Central memory CD8-positive, alpha-beta T cell (primary cell): ENCODE results near the gene ZC3H18.

Experiments used
- ATAC-seq: fragments of 150-1000 bp; cut with Tn5 transposase; replicated peaks from 2 replicates; pipeline ENCODE4 v1.10.0; 2022; ENCODE audit warnings: mild to moderate bottlenecking, moderate FRiP score, moderate number of reproducible peaks; ENCODE audit not compliant: poor library complexity, severe bottlenecking; ENCODE audit errors: extremely low read depth
- DNase-seq, 2 donors: peaks; one replicate each; pipeline ENCODE4 v3.0.0; 2021; ENCODE audit warnings: low spot score in 2 of 2
- H3K27ac Mint-ChIP-seq: one replicate; pipeline ENCODE4 v1.8.0; 2022; ENCODE audit warnings: low read depth, mild to moderate bottlenecking, moderate library complexity, mixed read lengths
- H3K27me3 Mint-ChIP-seq: one replicate; pipeline ENCODE4 v1.8.0; 2022; ENCODE audit warnings: mixed read lengths
- H3K36me3 Mint-ChIP-seq: one replicate; pipeline ENCODE4 v1.8.0; 2022; ENCODE audit warnings: mild to moderate bottlenecking, moderate library complexity, mixed read lengths; ENCODE audit not compliant: insufficient read depth
- H3K4me1 Mint-ChIP-seq: one replicate; pipeline ENCODE4 v1.8.0; 2022; ENCODE audit warnings: mixed read lengths
- H3K4me3 Mint-ChIP-seq: one replicate; pipeline ENCODE4 v1.8.0; 2022; ENCODE audit warnings: mild to moderate bottlenecking, moderate library complexity, mixed read lengths
- H3K9me3 Mint-ChIP-seq: one replicate; pipeline ENCODE4 v1.8.0; 2022; ENCODE audit warnings: mixed read lengths

The ZC3H18 gene

GRCh38 chr16:88619859-88620815, 49.9 kb downstream of the ZC3H18 start:
- Mint-ChIP-seq H3K4me1 (peaks cover 45% of the 10 kb centered on the region), H3K27me3 (no peaks in the 10 kb centered on the region), H3K27ac (peak overlapping the region; percentile 97), H3K9me3 (no peaks in the 10 kb centered on the region), H3K36me3 (peaks cover 41% of the 10 kb centered on the region), H3K4me3 (peak overlapping the region; percentile 70)
- peak; percentile 90 for ATAC-seq
- peak; percentile 59 to 89 for DNase-seq

- H3K36me3 Mint-ChIP-seq, result peaks cover 50% of the 10 kb centered on the region
- no peaks in the 10 kb centered on the region for H3K9me3 Mint-ChIP-seq
- DNase-seq (no peak), ATAC-seq (no peak)
- peaks cover 39% of the 10 kb centered on the region for H3K4me1 Mint-ChIP-seq
- H3K27me3 Mint-ChIP-seq, result no peaks in the 10 kb centered on the region
- no peak overlapping the region for H3K4me3 Mint-ChIP-seq
- H3K27ac Mint-ChIP-seq, result peak overlapping the region; percentile 97
These were observed 51.9 kb downstream of the ZC3H18 start for GRCh38 chr16:88622125-88622524.

DNA sequence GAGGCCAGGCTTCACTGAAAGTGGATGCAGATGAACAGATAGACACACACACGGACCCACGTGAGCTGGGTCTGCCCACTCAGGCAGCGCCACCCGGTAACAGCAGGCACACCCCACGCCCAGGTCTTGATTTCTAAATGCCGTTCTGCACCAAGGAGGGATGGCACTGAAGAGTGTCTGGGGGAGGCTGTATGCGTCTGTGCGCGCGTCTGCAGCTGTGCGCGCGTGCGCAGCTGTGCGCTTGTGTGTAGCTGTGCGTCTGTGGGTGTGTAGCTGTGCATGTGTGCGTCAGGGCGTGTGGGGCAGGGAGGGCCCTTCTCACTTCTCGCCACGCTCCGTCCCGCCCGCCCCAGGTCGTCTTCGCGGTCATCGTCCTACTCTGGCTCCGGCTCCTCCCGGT, 52.7 kb downstream of the ZC3H18 start:
- Mint-ChIP-seq H3K36me3 (peaks cover 53% of the 10 kb centered on the region), H3K9me3 (no peaks in the 10 kb centered on the region), H3K4me3 (no peak overlapping the region), H3K27me3 (no peaks in the 10 kb centered on the region), H3K4me1 (peaks cover 35% of the 10 kb centered on the region), H3K27ac (peak overlapping the region; percentile 77)
- DNase-seq (no peak), ATAC-seq (no peak)

DNA sequence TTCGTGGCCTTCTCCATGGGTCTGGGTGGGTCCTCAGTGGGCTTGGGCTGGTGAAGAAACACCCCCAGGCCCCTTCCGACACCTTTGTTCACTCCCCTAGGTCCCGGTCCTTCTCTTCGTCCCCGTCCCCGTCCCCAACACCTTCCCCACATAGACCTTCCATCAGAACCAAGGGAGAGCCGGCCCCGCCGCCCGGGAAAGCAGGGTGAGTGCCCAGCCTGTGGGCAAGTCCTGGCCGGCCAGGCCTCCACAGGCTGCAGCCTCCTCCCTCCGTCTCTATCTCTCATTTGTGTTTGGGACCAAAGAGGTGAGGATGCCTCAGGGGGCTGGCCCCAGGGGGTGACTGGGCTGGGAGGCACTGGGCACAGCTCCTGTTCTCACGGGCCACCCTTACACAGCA, 53.7 kb downstream of the ZC3H18 start:
- H3K9me3 Mint-ChIP-seq, result no peaks in the 10 kb centered on the region
- DNase-seq (no peak), ATAC-seq (no peak)
- peak overlapping the region; percentile 77 for H3K27ac Mint-ChIP-seq
- H3K4me1 Mint-ChIP-seq, result peaks cover 25% of the 10 kb centered on the region
- H3K36me3 Mint-ChIP-seq, result peaks cover 57% of the 10 kb centered on the region
- H3K27me3 Mint-ChIP-seq, result no peaks in the 10 kb centered on the region
- no peak overlapping the region for H3K4me3 Mint-ChIP-seq

DNA sequence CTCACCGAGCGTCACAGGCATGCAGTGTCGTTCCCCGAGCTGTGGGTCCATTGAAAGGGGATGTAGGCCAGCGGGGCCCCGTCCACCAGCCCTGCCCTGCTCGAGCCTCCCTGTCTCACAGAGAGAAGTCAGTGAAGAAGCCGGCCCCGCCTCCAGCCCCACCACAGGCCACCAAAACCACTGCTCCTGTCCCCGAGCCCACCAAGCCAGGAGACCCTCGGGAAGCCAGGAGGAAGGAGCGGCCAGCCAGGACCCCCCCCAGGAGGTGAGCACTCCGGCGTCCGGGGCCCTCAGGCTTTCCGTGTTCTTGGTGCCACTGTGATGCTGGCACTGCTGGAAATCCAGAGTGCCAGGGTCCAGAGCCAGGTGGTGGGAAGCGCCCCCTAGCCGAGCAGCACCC, 54.3 kb downstream of the ZC3H18 start:
- peak overlapping the region; percentile 77 for H3K27ac Mint-ChIP-seq
- H3K36me3 Mint-ChIP-seq, result peaks cover 57% of the 10 kb centered on the region
- no peak for ATAC-seq
- no peak for DNase-seq
- no peak overlapping the region for H3K4me3 Mint-ChIP-seq
- H3K27me3 Mint-ChIP-seq, result no peaks in the 10 kb centered on the region
- peaks cover 19% of the 10 kb centered on the region for H3K4me1 Mint-ChIP-seq
- no peaks in the 10 kb centered on the region for H3K9me3 Mint-ChIP-seq

- no peak overlapping the region for H3K27ac Mint-ChIP-seq
These were observed 54.9 kb downstream of the ZC3H18 start for GRCh38 chr16:88624977-88625576.

GRCh38 chr16:88626646-88627045, 56.4 kb downstream of the ZC3H18 start:
- no peak overlapping the region for H3K27ac Mint-ChIP-seq
- ATAC-seq (no peak), DNase-seq (no peak)
- H3K36me3 Mint-ChIP-seq, result peaks cover 52% of the 10 kb centered on the region
- H3K27me3 Mint-ChIP-seq, result no peaks in the 10 kb centered on the region
- H3K4me3 Mint-ChIP-seq, result no peak overlapping the region
- no peaks in the 10 kb centered on the region for H3K9me3 Mint-ChIP-seq
- peaks cover 5% of the 10 kb centered on the region for H3K4me1 Mint-ChIP-seq

More at GRCh38 chr16:88624977-88625576, 54.9 kb downstream of the ZC3H18 start:
- Mint-ChIP-seq H3K9me3 (no peaks in the 10 kb centered on the region), H3K27me3 (no peaks in the 10 kb centered on the region), H3K36me3 (peaks cover 55% of the 10 kb centered on the region), H3K4me1 (peaks cover 13% of the 10 kb centered on the region), H3K4me3 (no peak overlapping the region)
- ATAC-seq (no peak), DNase-seq (no peak)

DNA sequence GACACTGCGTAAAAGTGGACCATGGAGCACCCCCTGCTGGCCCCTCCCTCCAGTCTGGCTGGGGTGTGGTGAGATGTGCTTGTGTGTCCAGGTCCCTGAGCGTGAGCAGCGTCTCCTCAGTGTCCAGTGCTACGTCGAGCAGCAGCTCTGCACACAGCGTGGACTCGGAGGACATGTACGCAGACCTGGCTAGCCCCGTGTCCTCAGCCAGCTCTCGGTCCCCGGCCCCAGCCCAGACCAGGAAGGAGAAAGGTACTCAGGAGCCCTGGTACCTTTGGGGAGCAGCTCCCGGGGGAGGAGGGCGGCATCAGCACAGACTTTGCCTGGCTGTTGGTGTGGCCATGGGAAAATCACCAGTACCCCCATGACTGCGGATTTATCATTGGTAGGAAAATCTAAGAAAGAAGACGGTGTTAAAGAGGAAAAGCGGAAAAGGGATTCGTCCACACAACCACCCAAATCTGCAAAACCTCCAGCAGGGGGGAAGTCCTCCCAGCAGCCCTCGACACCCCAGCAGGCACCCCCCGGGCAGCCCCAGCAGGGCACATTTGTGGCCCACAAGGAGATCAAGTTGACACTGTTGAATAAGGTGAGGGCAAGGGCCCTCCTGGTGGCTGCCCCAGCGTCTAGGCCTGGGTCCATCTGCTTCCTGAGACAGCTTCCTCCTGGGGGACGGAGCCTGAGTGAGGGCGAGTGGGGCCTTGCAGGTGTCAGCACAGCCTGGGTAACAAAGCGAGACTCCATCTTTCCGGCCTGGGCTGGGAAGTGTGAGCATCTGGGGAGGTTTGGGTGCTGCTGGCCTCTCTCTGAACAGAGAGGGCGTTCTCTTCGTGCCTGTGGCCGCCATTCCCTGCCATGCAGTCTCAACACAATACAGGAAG, 57.6 kb downstream of the ZC3H18 start:
- no peak overlapping the region for H3K27ac Mint-ChIP-seq
- DNase-seq, result no peak
- peaks cover 5% of the 10 kb centered on the region for H3K4me1 Mint-ChIP-seq
- no peaks in the 10 kb centered on the region for H3K9me3 Mint-ChIP-seq
- no peaks in the 10 kb centered on the region for H3K27me3 Mint-ChIP-seq
- no peak overlapping the region for H3K4me3 Mint-ChIP-seq
- H3K36me3 Mint-ChIP-seq, result peaks cover 56% of the 10 kb centered on the region
- no peak for ATAC-seq

GRCh38 chr16:88628512-88628974, 58.3 kb downstream of the ZC3H18 start:
- H3K4me1 Mint-ChIP-seq, result no peaks in the 10 kb centered on the region
- H3K36me3 Mint-ChIP-seq, result peaks cover 53% of the 10 kb centered on the region
- no peaks in the 10 kb centered on the region for H3K27me3 Mint-ChIP-seq
- H3K27ac Mint-ChIP-seq, result no peak overlapping the region
- DNase-seq, result no peak
- H3K4me3 Mint-ChIP-seq, result no peak overlapping the region
- no peaks in the 10 kb centered on the region for H3K9me3 Mint-ChIP-seq
- no peak for ATAC-seq

DNA sequence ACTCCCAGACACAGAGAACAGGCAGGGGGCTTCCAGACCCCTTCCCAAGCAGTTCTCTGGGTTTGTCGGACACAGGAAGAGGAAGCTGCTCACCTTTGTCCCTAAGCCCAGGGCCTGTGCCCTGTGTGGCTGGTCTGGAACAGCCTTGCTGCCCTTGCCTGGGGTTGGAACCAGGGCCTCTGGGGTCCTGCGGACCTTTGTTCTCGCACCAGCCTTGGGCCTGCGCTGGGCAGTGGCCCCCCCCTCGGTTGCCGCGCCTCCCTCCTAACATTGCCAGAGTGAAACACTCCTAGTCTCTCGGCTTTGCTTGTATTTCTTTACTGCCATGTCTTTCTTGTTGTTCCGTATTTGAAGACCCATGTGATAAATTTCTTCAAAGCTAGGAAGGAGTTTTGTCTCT, 59.6 kb downstream of the ZC3H18 start:
- peaks cover 50% of the 10 kb centered on the region for H3K36me3 Mint-ChIP-seq
- ATAC-seq (no peak), DNase-seq (no peak)
- H3K9me3 Mint-ChIP-seq, result no peaks in the 10 kb centered on the region
- H3K27me3 Mint-ChIP-seq, result no peaks in the 10 kb centered on the region
- no peaks in the 10 kb centered on the region for H3K4me1 Mint-ChIP-seq
- H3K27ac Mint-ChIP-seq, result peak overlapping the region; percentile 65
- no peak overlapping the region for H3K4me3 Mint-ChIP-seq

DNA sequence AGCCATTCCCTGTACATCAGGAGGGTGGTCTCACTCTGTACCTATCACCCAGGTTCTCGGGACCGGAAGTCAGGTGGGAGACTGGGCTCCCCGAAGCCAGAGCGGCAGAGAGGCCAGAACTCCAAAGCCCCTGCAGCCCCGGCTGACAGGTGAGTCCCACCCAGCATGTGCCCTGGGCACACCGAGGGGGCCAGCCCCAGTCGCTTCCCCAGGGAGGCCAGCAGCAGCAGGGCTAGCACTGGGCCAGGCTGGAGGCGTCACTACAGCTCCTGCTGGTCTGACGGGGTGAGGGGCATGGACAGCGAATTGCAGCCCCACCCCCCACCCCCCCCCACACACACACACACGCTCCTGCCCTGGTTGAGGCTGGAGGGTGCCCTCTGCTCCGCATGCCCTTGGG, 60.2 kb downstream of the ZC3H18 start:
- peaks cover 5% of the 10 kb centered on the region for H3K4me1 Mint-ChIP-seq
- no peak overlapping the region for H3K4me3 Mint-ChIP-seq

DNA sequence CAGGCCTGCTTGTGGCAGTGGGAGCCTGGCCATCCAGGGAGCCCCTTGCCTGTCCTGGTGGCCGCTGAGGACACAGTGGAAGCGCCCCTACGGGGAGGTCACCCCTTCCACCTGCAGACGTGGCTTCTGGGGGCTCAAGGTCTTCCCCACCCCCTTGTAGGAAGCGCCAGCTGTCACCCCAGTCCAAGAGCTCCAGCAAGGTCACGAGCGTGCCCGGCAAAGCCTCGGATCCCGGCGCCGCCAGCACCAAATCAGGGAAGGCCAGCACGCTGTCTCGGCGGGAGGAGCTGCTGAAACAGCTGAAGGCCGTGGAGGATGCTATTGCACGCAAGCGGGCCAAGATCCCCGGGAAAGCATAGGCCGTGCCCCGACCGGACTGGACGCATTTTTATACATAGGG, 60.7 kb downstream of the ZC3H18 start:
- Mint-ChIP-seq H3K36me3 (peaks cover 48% of the 10 kb centered on the region), H3K4me3 (no peak overlapping the region), H3K27ac (no peak overlapping the region), H3K27me3 (no peaks in the 10 kb centered on the region), H3K9me3 (no peaks in the 10 kb centered on the region), H3K4me1 (peaks cover 9% of the 10 kb centered on the region)
- no peak for ATAC-seq
- DNase-seq, result no peak

More for the DNA sequence above, 60.2 kb downstream of the ZC3H18 start:
- no peaks in the 10 kb centered on the region for H3K9me3 Mint-ChIP-seq
- H3K27ac Mint-ChIP-seq, result peak overlapping the region; percentile 65
- no peak for DNase-seq
- H3K36me3 Mint-ChIP-seq, result peaks cover 49% of the 10 kb centered on the region
- ATAC-seq, result no peak
- no peaks in the 10 kb centered on the region for H3K27me3 Mint-ChIP-seq
